ENCODE results near the gene LMAN2.

- TF ChIP-seq CTCF (IDR thresholded peaks at IDR 0.05) (no peak), EP300 (IDR thresholded peaks at IDR 0.05) (no peak), POLR2AphosphoS5 (IDR thresholded peaks at IDR 0.05) (no peak)
Measured at GRCh38 chr5:177371120-177372033, 19.9 kb upstream of the LMAN2 start.
